DOHH2 (cell line): ENCODE measurements around the gene BBX.
"Not testable (repeated sequence)": the region's sequence is repeated elsewhere in the genome, so short reads cannot be mapped to it uniquely, and the experiment has no call there.

Source experiments
- EZH2phosphoT487 ChIP-seq: fragments of 200-600 bp; sonication (generic); IDR thresholded peaks from 2 replicates; pipeline ENCODE4 v1.6.1; 2017; ENCODE audit warnings: borderline replicate concordance, mild to moderate bottlenecking, antibody characterized with exemption, low read length, moderate library complexity, mixed read lengths
- TF ChIP-seq, protein P1 (sequence below): fragments of 200-600 bp; sonication (generic); IDR thresholded peaks from one replicate; pipeline ENCODE4 v1.5.1; 2014; ENCODE audit warnings: antibody characterized with exemption, mild to moderate bottlenecking, low read depth, low read length; ENCODE audit not compliant: poor library complexity, severe bottlenecking

GRCh38 chr3:107697348-107697747 is 174.6 kb downstream of the BBX start:
- TF ChIP-seq, protein P1, sequence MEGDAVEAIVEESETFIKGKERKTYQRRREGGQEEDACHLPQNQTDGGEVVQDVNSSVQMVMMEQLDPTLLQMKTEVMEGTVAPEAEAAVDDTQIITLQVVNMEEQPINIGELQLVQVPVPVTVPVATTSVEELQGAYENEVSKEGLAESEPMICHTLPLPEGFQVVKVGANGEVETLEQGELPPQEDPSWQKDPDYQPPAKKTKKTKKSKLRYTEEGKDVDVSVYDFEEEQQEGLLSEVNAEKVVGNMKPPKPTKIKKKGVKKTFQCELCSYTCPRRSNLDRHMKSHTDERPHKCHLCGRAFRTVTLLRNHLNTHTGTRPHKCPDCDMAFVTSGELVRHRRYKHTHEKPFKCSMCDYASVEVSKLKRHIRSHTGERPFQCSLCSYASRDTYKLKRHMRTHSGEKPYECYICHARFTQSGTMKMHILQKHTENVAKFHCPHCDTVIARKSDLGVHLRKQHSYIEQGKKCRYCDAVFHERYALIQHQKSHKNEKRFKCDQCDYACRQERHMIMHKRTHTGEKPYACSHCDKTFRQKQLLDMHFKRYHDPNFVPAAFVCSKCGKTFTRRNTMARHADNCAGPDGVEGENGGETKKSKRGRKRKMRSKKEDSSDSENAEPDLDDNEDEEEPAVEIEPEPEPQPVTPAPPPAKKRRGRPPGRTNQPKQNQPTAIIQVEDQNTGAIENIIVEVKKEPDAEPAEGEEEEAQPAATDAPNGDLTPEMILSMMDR: not testable (repeated sequence)
- TF ChIP-seq EZH2phosphoT487: not testable (repeated sequence)
